ENCODE results near the gene MOK.

GRCh38 chr14:102352213-102352612, 47.2 kb upstream of the MOK start:
- TF ChIP-seq CTCF (IDR thresholded peaks at IDR 0.05; ENCODE audit: insufficient read depth, low read length, poor library complexity, severe bottlenecking) = no peak
- TF ChIP-seq EZH2phosphoT487 (conservative IDR thresholded peaks at IDR 0.05; ENCODE audit: low read length) = no peak

Data from SU-DHL-6 (cell line).